Measurements from ENCODE around the gene DCN.

The DCN gene

GRCh38 chr12:91127751-91128150, 54.9 kb downstream of the DCN start:
- no peak for DNase-seq (ENCODE audit: extremely low read depth, insufficient read length)
- Histone ChIP-seq H3K36me3 (ENCODE audit: control insufficient read depth, insufficient read depth, low read length) (no peaks in the 10 kb centered on the region), H3K27me3 (replicated peaks; ENCODE audit: control insufficient read depth, insufficient read depth, low read length) (no peaks in the 10 kb centered on the region), H3K4me3 (replicated peaks; ENCODE audit: low read depth, low read length) (no peak overlapping the region)
- TF ChIP-seq CTCF (IDR thresholded peaks at IDR 0.05; ENCODE audit: insufficient read depth, low read length, poor library complexity, severe bottlenecking) = no peak

- no peak overlapping the region for H3K4me3 ChIP-seq (replicated peaks; ENCODE audit: low read depth, low read length)
- DNase-seq (ENCODE audit: extremely low read depth, insufficient read length) = no peak
- TF ChIP-seq CTCF (IDR thresholded peaks at IDR 0.05; ENCODE audit: insufficient read depth, low read length, poor library complexity, severe bottlenecking) = no peak
- no peaks in the 10 kb centered on the region for H3K27me3 ChIP-seq (replicated peaks; ENCODE audit: control insufficient read depth, insufficient read depth, low read length)
- H3K36me3 ChIP-seq (ENCODE audit: control insufficient read depth, insufficient read depth, low read length) = no peaks in the 10 kb centered on the region
Observed at GRCh38 chr12:91127306-91127705, 55.3 kb downstream of the DCN start.

- TF ChIP-seq CTCF (IDR thresholded peaks at IDR 0.05; ENCODE audit: insufficient read depth, low read length, poor library complexity, severe bottlenecking) = no peak
- Histone ChIP-seq H3K36me3 (ENCODE audit: control insufficient read depth, insufficient read depth, low read length) (no peaks in the 10 kb centered on the region), H3K4me3 (replicated peaks; ENCODE audit: low read depth, low read length) (no peak overlapping the region), H3K27me3 (replicated peaks; ENCODE audit: control insufficient read depth, insufficient read depth, low read length) (no peaks in the 10 kb centered on the region)
- DNase-seq (ENCODE audit: extremely low read depth, insufficient read length) = no peak
Observed at GRCh38 chr12:91126516-91126915, 56.1 kb downstream of the DCN start.

GRCh38 chr12:91123236-91123916, 59.2 kb downstream of the DCN start:
- DNase-seq (ENCODE audit: extremely low read depth, insufficient read length) = no peak
- Histone ChIP-seq H3K27me3 (replicated peaks; ENCODE audit: control insufficient read depth, insufficient read depth, low read length) (no peaks in the 10 kb centered on the region), H3K4me3 (replicated peaks; ENCODE audit: low read depth, low read length) (no peak overlapping the region), H3K36me3 (ENCODE audit: control insufficient read depth, insufficient read depth, low read length) (no peaks in the 10 kb centered on the region)
- no peak for TF ChIP-seq CTCF (IDR thresholded peaks at IDR 0.05; ENCODE audit: insufficient read depth, low read length, poor library complexity, severe bottlenecking)

- no peak overlapping the region for H3K4me3 ChIP-seq (replicated peaks; ENCODE audit: low read depth, low read length)
- DNase-seq (ENCODE audit: extremely low read depth, insufficient read length) = no peak
- no peaks in the 10 kb centered on the region for H3K36me3 ChIP-seq (ENCODE audit: control insufficient read depth, insufficient read depth, low read length)
- H3K27me3 ChIP-seq (replicated peaks; ENCODE audit: control insufficient read depth, insufficient read depth, low read length) = no peaks in the 10 kb centered on the region
- TF ChIP-seq CTCF (IDR thresholded peaks at IDR 0.05; ENCODE audit: insufficient read depth, low read length, poor library complexity, severe bottlenecking) = no peak
Observed at GRCh38 chr12:91120781-91121180, 61.8 kb downstream of the DCN start.

- no peak for DNase-seq (ENCODE audit: extremely low read depth, insufficient read length)
- H3K4me3 ChIP-seq (replicated peaks; ENCODE audit: low read depth, low read length) = no peak overlapping the region
- H3K36me3 ChIP-seq (ENCODE audit: control insufficient read depth, insufficient read depth, low read length) = no peaks in the 10 kb centered on the region
- TF ChIP-seq CTCF (IDR thresholded peaks at IDR 0.05; ENCODE audit: insufficient read depth, low read length, poor library complexity, severe bottlenecking) = no peak
- H3K27me3 ChIP-seq (replicated peaks; ENCODE audit: control insufficient read depth, insufficient read depth, low read length) = no peaks in the 10 kb centered on the region
Observed at GRCh38 chr12:91119089-91119488, 63.5 kb downstream of the DCN start.

Measured in GM06990 (cell line).